Fibroblast of skin of left biceps (primary cell): ENCODE results near the gene MYH3.
A peak's percentile ranks its signal among the peaks of the same experiment; 100 is the strongest.

ENCODE experiments used
- DNase-seq, 2 experiments: peaks; one replicate each; pipeline ENCODE4 v3.0.0-alpha.2; 2013; ENCODE audit warnings: low read depth in 2 of 2

MYH3 gene

DNA sequence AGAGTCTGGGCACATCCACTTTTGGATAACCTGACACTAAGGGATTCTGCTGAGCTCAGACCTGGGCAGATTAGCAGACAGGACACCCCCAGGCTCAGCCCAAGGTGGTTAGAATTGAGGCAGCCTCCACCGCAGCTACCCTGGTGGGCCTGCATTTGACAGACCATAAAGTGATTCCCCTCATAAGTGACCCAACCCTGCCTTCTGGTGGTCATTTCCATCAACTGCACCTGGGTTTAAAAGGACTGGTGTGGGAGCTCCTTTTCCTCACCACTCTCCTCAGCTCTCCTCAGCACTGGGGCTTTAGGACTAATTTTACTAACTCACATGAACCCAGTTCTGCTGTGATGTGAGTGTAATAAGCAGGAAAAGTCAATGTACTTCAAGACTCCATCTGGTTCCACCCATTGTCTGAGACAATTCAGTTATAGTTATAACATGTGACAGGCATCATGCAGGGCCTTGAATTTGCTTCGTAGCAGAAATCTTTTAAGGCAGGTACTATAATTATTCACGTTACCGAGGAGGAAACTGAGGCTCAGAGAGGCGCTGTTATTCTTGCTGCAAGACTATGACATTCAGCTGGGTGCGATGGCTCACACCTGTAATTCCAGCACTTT lies 42.5 kb downstream of the MYH3 start:
- peak; percentile 41 to 42 for DNase-seq

- DNase-seq, result peak in 1 of 2 experiments; percentile 32
Measured at GRCh38 chr17:10613775-10614513, 43.2 kb downstream of the MYH3 start.

GRCh38 chr17:10612957-10613744 lies 44.0 kb downstream of the MYH3 start:
- DNase-seq, result peak; percentile 84 to 90

- no peak for DNase-seq
Measured at GRCh38 chr17:10610884-10611283, 46.2 kb downstream of the MYH3 start.

DNA sequence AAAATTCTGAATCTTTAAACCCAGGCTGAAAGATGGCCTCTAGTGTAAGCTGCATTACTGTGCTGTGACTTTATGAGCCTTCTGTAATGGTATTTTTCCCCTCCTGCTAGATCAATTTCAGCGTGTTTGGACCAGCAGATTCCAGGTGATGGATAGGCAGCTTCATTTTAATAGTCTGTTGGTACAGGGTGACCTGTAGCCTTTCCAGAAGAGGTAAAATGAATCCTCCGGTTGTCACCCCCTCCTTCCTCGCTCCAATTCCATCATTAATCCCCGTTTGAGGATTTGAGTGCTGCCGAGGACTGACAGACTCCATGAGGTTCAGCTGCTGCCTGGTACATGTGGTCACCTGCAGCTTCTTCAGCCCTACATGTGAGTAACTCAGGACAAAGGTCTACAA lies 48.9 kb downstream of the MYH3 start:
- DNase-seq, result no peak

- no peak for DNase-seq
Measured at GRCh38 chr17:10606110-10606509, 51.0 kb downstream of the MYH3 start.

DNA sequence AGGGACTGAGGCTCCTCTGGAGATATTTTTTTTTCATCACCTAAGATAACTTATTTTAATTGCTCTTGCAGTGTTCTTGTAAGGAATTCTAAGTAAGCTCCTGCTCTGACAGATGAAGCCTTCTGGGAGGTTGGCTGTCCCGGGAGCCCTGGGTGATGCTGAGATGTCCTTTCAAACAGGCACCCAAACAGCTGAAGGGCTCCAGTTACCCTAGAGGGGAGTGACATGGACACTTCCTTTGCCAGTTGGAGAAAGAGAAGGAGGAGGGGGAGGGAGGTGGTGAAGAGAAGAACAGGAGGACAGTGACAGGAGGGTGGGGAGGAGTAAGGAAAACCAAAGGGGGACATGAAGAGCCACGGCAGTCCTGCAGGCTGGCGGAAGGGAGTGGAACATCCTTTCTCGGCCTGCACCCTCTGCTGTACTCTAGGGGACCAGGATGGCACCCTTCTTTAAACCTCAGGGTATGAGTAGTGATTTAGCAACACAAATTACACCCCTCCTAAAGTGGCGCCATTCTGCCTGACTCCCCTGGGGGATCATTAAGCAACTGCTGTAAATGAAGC lies 51.8 kb downstream of the MYH3 start:
- no peak for DNase-seq

DNA sequence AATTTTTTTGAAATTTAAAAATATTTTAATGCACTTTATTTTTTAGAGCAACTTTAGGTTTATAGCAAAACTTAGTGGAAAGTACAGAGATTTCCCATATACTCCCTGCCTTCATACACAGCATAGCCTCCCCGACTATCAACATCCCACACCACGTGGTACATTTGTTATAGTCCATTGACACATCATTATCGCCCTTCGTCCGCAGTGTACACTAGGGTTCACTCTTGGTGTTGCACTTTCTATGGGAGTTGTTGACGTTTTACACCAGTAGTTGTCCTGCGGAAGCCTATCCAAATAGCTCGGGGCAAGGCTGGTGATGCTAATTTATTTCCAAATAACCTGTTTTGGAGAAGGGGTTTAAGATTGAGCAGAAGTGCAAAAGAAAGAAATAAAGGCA lies 52.6 kb downstream of the MYH3 start:
- no peak for DNase-seq

GRCh38 chr17:10603931-10604330 lies 53.2 kb downstream of the MYH3 start:
- no peak for DNase-seq

DNA sequence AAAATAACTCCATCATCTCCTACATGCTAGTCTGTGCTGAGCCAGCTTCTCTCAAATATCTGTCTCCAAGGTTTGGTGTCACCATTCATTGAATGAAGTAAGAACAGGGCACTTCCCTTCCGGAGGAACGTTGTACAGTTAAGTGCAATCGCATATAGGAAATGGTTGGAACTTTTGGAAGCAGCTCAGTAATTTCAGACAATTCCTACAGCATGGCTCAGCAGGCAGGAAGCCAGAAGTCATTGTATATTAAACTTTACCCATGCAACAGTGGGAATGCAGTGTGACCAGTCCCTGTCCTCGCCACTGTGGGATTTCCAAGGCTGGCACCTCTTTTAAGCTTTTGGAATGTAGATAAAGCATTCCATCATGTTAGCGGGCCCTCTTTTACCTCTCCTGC lies 56.5 kb downstream of the MYH3 start:
- DNase-seq, result peak in 1 of 2 experiments; percentile 37

DNA sequence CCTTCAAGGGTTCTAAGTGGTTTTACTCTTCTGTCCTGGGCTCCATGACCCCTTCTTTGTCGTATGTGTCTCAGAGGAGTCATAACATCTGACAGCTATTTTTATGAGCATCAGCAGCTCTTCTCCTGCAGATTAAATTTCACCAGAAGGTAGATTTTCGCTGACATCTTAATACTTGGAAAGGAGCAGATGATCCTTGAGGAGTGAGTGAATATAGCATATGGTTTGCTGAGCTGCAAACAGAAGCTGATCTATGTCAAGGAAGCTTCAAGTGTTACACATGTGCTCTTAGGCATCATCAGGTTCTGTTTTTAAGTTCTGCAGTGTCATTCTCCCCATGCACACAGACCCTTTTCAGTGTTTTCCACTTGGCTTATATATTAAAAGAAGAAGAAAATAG lies 58.5 kb downstream of the MYH3 start:
- no peak for DNase-seq

GRCh38 chr17:10589553-10590145 lies 67.5 kb downstream of the MYH3 start:
- no peak for DNase-seq

- no peak for DNase-seq
Measured at GRCh38 chr17:10585529-10585928, 71.6 kb downstream of the MYH3 start.

GRCh38 chr17:10583834-10584233 lies 73.3 kb downstream of the MYH3 start:
- DNase-seq, result no peak

GRCh38 chr17:10579270-10579669 lies 77.8 kb downstream of the MYH3 start:
- no peak for DNase-seq
